ENCODE data around the gene PRR3. TPM values are rescaled to one million over a fixed set of nuclear protein-coding genes. Genes with fewer than 3 reads are reported as not detected.

The PRR3 gene
- total and polyA plus RNA-seq, 2 of the 13 experiments (the other 11 are each of a cell fraction or from before 2014, with no cell fraction given): 14.6 to 21.2 TPM

DNA sequence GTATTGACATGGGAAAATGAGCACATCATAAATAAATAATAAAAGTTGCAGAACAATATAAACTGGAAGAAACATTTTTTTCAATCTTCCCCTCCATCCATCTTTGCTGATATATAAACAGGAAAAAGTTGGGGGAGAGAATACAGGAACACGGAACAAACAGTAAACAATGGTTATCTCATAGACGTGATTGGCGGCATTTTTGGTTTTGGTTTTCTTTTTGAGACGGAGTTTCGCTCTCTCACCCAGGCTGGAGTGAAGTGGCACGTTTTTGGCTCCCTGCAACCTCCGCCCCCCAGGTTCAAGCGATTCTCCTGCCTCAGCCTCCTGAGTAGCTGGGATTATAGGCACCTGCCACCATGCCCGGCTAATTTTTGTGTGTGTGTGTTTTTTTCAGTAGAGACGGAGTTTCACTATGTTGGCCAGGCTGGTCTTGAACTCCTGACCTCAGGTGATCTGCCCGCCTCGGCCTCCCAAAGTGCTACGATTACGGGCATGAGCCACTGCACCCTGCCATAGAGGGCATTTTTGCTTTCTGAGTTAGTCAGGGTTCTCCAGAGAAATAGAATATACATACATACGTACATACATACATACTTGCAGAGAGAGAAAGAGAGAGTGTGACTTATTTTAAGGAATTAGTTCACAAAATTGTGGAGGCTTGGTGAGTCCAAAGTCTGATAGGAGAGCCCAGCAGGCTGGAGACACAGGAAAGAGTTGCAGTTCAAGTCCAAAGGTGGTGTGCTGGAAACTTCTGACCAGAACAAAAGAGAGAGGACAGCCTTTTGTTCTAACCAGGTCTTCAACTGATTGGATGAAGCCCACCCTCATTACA is 23.4 kb upstream of the PRR3 start (continued):
- TF ChIP-seq, protein P1, sequence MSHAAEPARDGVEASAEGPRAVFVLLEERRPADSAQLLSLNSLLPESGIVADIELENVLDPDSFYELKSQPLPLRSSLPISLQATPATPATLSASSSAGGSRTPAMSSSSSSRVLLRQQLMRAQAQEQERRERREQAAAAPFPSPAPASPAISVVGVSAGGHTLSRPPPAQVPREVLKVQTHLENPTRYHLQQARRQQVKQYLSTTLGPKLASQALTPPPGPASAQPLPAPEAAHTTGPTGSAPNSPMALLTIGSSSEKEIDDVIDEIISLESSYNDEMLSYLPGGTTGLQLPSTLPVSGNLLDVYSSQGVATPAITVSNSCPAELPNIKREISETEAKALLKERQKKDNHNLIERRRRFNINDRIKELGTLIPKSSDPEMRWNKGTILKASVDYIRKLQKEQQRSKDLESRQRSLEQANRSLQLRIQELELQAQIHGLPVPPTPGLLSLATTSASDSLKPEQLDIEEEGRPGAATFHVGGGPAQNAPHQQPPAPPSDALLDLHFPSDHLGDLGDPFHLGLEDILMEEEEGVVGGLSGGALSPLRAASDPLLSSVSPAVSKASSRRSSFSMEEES (CRISPR knock-in tag; IDR thresholded peaks at IDR 0.05): no peak
- TF ChIP-seq KDM5B (CRISPR knock-in tag; IDR thresholded peaks at IDR 0.05; ENCODE audit: borderline replicate concordance) (0 out of 2 replicates have a peak, but pooled peaks have one; percentile 50), RFXAP (CRISPR knock-in tag; IDR thresholded peaks at IDR 0.05; ENCODE audit: borderline replicate concordance) (0 out of 2 replicates have a peak, but pooled peaks have one; percentile 35), CEBPG (CRISPR knock-in tag; IDR thresholded peaks at IDR 0.05) (0 out of 2 replicates have a peak, but pooled peaks have one; percentile 13), RAD21 (CRISPR knock-in tag; IDR thresholded peaks at IDR 0.05) (no peak), ZNF34 (CRISPR knock-in tag; IDR thresholded peaks at IDR 0.05; ENCODE audit: borderline replicate concordance) (no peak), EP300 (IDR thresholded peaks at IDR 0.05; ENCODE audit: low read depth in 2 of 2, low read length in 2 of 2) (peak in 1 of 2 experiments; percentile 39; a peak in 1 of 4 replicates), EP300 (CRISPR knock-in tag; IDR thresholded peaks at IDR 0.05; ENCODE audit: borderline replicate concordance) (no peak), SAP130 (CRISPR knock-in tag; IDR thresholded peaks at IDR 0.05; ENCODE audit: low read depth) (peak; percentile 35; the same call in 1 of the 2 replicates), HMG20A (CRISPR knock-in tag; IDR thresholded peaks at IDR 0.05; ENCODE audit: borderline replicate concordance) (peak; percentile 25; the same call in 1 of the 2 replicates)
- TF ChIP-seq, protein P2, sequence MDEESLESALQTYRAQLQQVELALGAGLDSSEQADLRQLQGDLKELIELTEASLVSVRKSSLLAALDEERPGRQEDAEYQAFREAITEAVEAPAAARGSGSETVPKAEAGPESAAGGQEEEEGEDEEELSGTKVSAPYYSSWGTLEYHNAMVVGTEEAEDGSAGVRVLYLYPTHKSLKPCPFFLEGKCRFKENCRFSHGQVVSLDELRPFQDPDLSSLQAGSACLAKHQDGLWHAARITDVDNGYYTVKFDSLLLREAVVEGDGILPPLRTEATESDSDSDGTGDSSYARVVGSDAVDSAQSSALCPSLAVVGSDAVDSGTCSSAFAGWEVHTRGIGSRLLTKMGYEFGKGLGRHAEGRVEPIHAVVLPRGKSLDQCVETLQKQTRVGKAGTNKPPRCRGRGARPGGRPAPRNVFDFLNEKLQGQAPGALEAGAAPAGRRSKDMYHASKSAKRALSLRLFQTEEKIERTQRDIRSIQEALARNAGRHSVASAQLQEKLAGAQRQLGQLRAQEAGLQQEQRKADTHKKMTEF (CRISPR knock-in tag; IDR thresholded peaks at IDR 0.05): 0 out of 2 replicates have a peak, but pooled peaks have one; percentile 30
- TF ChIP-seq, protein P3, sequence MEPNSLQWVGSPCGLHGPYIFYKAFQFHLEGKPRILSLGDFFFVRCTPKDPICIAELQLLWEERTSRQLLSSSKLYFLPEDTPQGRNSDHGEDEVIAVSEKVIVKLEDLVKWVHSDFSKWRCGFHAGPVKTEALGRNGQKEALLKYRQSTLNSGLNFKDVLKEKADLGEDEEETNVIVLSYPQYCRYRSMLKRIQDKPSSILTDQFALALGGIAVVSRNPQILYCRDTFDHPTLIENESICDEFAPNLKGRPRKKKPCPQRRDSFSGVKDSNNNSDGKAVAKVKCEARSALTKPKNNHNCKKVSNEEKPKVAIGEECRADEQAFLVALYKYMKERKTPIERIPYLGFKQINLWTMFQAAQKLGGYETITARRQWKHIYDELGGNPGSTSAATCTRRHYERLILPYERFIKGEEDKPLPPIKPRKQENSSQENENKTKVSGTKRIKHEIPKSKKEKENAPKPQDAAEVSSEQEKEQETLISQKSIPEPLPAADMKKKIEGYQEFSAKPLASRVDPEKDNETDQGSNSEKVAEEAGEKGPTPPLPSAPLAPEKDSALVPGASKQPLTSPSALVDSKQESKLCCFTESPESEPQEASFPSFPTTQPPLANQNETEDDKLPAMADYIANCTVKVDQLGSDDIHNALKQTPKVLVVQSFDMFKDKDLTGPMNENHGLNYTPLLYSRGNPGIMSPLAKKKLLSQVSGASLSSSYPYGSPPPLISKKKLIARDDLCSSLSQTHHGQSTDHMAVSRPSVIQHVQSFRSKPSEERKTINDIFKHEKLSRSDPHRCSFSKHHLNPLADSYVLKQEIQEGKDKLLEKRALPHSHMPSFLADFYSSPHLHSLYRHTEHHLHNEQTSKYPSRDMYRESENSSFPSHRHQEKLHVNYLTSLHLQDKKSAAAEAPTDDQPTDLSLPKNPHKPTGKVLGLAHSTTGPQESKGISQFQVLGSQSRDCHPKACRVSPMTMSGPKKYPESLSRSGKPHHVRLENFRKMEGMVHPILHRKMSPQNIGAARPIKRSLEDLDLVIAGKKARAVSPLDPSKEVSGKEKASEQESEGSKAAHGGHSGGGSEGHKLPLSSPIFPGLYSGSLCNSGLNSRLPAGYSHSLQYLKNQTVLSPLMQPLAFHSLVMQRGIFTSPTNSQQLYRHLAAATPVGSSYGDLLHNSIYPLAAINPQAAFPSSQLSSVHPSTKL (CRISPR knock-in tag; IDR thresholded peaks at IDR 0.05): peak; percentile 35; the same call in 1 of the 2 replicates
- TF ChIP-seq, protein P4, sequence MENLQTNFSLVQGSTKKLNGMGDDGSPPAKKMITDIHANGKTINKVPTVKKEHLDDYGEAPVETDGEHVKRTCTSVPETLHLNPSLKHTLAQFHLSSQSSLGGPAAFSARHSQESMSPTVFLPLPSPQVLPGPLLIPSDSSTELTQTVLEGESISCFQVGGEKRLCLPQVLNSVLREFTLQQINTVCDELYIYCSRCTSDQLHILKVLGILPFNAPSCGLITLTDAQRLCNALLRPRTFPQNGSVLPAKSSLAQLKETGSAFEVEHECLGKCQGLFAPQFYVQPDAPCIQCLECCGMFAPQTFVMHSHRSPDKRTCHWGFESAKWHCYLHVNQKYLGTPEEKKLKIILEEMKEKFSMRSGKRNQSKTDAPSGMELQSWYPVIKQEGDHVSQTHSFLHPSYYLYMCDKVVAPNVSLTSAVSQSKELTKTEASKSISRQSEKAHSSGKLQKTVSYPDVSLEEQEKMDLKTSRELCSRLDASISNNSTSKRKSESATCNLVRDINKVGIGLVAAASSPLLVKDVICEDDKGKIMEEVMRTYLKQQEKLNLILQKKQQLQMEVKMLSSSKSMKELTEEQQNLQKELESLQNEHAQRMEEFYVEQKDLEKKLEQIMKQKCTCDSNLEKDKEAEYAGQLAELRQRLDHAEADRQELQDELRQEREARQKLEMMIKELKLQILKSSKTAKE (CRISPR knock-in tag; IDR thresholded peaks at IDR 0.05; ENCODE audit: borderline replicate concordance): no peak
